ENCODE data around the gene PCA3. TPM values are rescaled to one million over a fixed set of nuclear protein-coding genes. Genes with fewer than 3 reads are reported as not detected.

The PCA3 gene
- total RNA-seq, 1 experiment from 2014 or later: not detected

DNA sequence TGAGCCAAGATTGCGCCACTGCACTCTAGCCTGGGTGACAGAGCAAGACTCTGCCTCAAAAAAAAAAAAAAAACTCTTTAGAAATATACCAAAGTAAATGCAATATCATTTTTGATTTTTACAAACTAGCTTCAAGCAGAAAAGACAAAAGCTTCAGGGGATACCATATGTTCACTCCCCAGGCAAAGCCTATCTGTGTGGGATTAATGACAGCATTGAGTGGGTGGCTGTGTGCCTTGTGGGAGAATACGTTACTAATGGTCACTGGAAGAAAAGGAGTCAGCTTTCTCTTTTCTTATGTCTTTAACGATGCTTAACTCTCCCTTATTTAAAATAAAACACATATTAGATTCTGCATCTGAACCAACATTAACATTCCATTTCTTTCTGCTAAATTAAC is 1.9 kb downstream of the PCA3 start:
- Histone ChIP-seq H3K27me3 (ENCODE audit: control insufficient read depth, insufficient read depth, low read length) (no peaks in the 10 kb centered on the region), H3K4me1 (ENCODE audit: control insufficient read depth, insufficient read depth, low read length) (no peaks in the 10 kb centered on the region), H3K27ac (ENCODE audit: low read length) (no peak overlapping the region), H3K4me3 (ENCODE audit: low read depth in 2 of 2, low read length in 2 of 2) (no peak overlapping the region), H3K9me3 (ENCODE audit: control insufficient read depth, insufficient read depth, low read depth, low read length) (no peaks in the 10 kb centered on the region), H3K36me3 (ENCODE audit: control insufficient read depth, insufficient read depth, low read length) (no peaks in the 10 kb centered on the region)
- CTCF ChIA-PET: interaction anchor here (0.6 kb wide), 1 partner anchor 231 kb away, joined by 3 read pairs; no protein-coding TSS in a partner anchor
- no peak for ATAC-seq
- POLR2A ChIA-PET: no interaction called here
- DNase-seq (ENCODE audit: low read depth, low spot score): no peak
- BruUV-seq (replicated peaks): no TSS peak
- intact Hi-C loops (cut with micrococcal nuclease; ENCODE audit: unreplicated experiment) (no loop called here), in situ Hi-C loops (cut with HindIII; ENCODE audit: low pct_unique_long_range_greater_than_20kb, low sequenced_read_pairs) (no loop called here)
- TF ChIP-seq, protein P1, sequence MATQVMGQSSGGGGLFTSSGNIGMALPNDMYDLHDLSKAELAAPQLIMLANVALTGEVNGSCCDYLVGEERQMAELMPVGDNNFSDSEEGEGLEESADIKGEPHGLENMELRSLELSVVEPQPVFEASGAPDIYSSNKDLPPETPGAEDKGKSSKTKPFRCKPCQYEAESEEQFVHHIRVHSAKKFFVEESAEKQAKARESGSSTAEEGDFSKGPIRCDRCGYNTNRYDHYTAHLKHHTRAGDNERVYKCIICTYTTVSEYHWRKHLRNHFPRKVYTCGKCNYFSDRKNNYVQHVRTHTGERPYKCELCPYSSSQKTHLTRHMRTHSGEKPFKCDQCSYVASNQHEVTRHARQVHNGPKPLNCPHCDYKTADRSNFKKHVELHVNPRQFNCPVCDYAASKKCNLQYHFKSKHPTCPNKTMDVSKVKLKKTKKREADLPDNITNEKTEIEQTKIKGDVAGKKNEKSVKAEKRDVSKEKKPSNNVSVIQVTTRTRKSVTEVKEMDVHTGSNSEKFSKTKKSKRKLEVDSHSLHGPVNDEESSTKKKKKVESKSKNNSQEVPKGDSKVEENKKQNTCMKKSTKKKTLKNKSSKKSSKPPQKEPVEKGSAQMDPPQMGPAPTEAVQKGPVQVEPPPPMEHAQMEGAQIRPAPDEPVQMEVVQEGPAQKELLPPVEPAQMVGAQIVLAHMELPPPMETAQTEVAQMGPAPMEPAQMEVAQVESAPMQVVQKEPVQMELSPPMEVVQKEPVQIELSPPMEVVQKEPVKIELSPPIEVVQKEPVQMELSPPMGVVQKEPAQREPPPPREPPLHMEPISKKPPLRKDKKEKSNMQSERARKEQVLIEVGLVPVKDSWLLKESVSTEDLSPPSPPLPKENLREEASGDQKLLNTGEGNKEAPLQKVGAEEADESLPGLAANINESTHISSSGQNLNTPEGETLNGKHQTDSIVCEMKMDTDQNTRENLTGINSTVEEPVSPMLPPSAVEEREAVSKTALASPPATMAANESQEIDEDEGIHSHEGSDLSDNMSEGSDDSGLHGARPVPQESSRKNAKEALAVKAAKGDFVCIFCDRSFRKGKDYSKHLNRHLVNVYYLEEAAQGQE (IDR thresholded peaks at IDR 0.05; ENCODE audit: insufficient read depth in 1 of 2, low read depth in 2 of 2, low read length in 1 of 2): no peak
- TF ChIP-seq POLR2AphosphoS5 (IDR thresholded peaks at IDR 0.05; ENCODE audit: low read depth, low read length) (no peak), SIN3A (IDR thresholded peaks at IDR 0.05; ENCODE audit: borderline replicate concordance, insufficient read depth, low read depth, low read length) (no peak), TCF7L2 (IDR thresholded peaks at IDR 0.05; ENCODE audit: low read depth, low read length) (no peak)
- TF ChIP-seq, protein P2, sequence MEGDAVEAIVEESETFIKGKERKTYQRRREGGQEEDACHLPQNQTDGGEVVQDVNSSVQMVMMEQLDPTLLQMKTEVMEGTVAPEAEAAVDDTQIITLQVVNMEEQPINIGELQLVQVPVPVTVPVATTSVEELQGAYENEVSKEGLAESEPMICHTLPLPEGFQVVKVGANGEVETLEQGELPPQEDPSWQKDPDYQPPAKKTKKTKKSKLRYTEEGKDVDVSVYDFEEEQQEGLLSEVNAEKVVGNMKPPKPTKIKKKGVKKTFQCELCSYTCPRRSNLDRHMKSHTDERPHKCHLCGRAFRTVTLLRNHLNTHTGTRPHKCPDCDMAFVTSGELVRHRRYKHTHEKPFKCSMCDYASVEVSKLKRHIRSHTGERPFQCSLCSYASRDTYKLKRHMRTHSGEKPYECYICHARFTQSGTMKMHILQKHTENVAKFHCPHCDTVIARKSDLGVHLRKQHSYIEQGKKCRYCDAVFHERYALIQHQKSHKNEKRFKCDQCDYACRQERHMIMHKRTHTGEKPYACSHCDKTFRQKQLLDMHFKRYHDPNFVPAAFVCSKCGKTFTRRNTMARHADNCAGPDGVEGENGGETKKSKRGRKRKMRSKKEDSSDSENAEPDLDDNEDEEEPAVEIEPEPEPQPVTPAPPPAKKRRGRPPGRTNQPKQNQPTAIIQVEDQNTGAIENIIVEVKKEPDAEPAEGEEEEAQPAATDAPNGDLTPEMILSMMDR (IDR thresholded peaks at IDR 0.05): no peak

DNA sequence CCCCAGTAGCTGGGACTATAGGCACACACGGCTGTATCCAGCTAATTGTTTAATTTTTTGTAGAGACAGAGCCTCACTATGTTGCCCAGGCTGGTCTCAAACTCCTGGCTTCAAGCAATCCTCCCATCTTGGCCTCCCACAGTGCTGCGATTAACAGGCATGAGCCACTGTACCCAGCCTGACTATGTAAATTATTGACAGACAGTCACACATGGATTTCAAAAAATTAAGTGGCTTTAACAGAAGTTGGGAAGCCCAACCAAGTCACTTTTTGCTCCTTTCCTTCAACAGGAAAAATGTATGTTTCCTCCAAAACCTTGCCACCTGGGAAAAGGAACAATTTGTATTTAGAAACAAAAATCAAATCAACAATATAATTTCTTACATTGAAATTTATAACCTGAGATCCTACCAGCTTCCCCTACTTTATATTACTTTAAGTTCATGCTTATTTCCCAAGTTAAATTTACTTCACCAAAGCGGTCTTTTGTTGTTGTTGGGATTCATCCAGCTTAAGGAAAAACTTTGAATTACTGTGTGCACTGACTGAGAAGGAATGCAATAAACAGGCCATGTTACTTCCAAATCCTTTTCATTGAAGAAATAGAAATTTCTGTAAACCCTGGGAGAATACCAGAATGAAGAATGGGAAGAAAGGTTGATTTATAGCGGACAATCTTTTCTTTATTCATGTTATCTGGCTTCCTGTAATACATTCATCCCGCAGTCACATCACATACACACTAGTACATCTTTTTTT is 8.6 kb downstream of the PCA3 start:
- DNase-seq (ENCODE audit: low read depth, low spot score): no peak
- intact Hi-C loops (cut with micrococcal nuclease; ENCODE audit: unreplicated experiment): no loop called here
- BruUV-seq (replicated peaks): no TSS peak
- ChIA-PET CTCF (no interaction called here), POLR2A (no interaction called here)
- ATAC-seq: no peak
- H3K27ac ChIP-seq (ENCODE audit: low read length): no peak overlapping the region
- H3K9me3 ChIP-seq (ENCODE audit: control insufficient read depth, insufficient read depth, low read depth, low read length): no peaks in the 10 kb centered on the region
- in situ Hi-C loops (cut with HindIII; ENCODE audit: low pct_unique_long_range_greater_than_20kb, low sequenced_read_pairs): no loop called here
- H3K36me3 ChIP-seq (ENCODE audit: control insufficient read depth, insufficient read depth, low read length): no peaks in the 10 kb centered on the region
- H3K4me1 ChIP-seq (ENCODE audit: control insufficient read depth, insufficient read depth, low read length): no peaks in the 10 kb centered on the region
- H3K4me3 ChIP-seq (ENCODE audit: low read depth in 2 of 2, low read length in 2 of 2): no peak overlapping the region
- no peaks in the 10 kb centered on the region for H3K27me3 ChIP-seq (ENCODE audit: control insufficient read depth, insufficient read depth, low read length)
- TF ChIP-seq, protein P1 (IDR thresholded peaks at IDR 0.05; ENCODE audit: insufficient read depth in 1 of 2, low read depth in 2 of 2, low read length in 1 of 2): no peak
- no peak for TF ChIP-seq POLR2AphosphoS5 (IDR thresholded peaks at IDR 0.05; ENCODE audit: low read depth, low read length)

Measured in Panc1 (cell line).